ENCODE data around the gene FANCE.
"Not testable (repeated sequence)": the region's sequence is repeated elsewhere in the genome, so short reads cannot be mapped to it uniquely, and the experiment has no call there.

FANCE gene

GRCh38 chr6:35432291-35432690 lies 19.8 kb upstream of the FANCE start:
- DNase-seq (ENCODE audit: low read depth) = no peak

- DNase-seq (ENCODE audit: low read depth) = not testable (repeated sequence)
Observed at GRCh38 chr6:35432702-35433101, 19.4 kb upstream of the FANCE start.

- DNase-seq (ENCODE audit: low read depth) = no peak
Observed at GRCh38 chr6:35435074-35435837, 16.9 kb upstream of the FANCE start.

GRCh38 chr6:35436071-35436857 lies 15.9 kb upstream of the FANCE start:
- DNase-seq (ENCODE audit: low read depth) = no peak

- not testable (repeated sequence) for DNase-seq (ENCODE audit: low read depth)
Observed at GRCh38 chr6:35438378-35439065, 13.6 kb upstream of the FANCE start.

GRCh38 chr6:35439308-35439707 lies 12.8 kb upstream of the FANCE start:
- DNase-seq (ENCODE audit: low read depth) = no peak

GRCh38 chr6:35441205-35441604 lies 10.9 kb upstream of the FANCE start:
- DNase-seq (ENCODE audit: low read depth) = no peak

- DNase-seq (ENCODE audit: low read depth) = no peak
Observed at GRCh38 chr6:35441642-35442041, 10.5 kb upstream of the FANCE start.

- DNase-seq (ENCODE audit: low read depth) = no peak
Observed at GRCh38 chr6:35442693-35443092, 9.4 kb upstream of the FANCE start.

- no peak for DNase-seq (ENCODE audit: low read depth)
Observed at GRCh38 chr6:35443341-35444030, 8.7 kb upstream of the FANCE start.

- no peak for DNase-seq (ENCODE audit: low read depth)
Observed at GRCh38 chr6:35445691-35446090, 6.4 kb upstream of the FANCE start.

- DNase-seq (ENCODE audit: low read depth) = no peak
Observed at GRCh38 chr6:35448191-35448590, 3.9 kb upstream of the FANCE start.

- no peak for DNase-seq (ENCODE audit: low read depth)
Observed at GRCh38 chr6:35449287-35449881, 2.8 kb upstream of the FANCE start.

GRCh38 chr6:35451354-35452182 lies 570 bp upstream of the FANCE start:
- DNase-seq (ENCODE audit: low read depth) = no peak

GRCh38 chr6:35453236-35453635 lies 1.1 kb downstream of the FANCE start:
- no peak for DNase-seq (ENCODE audit: low read depth)

GRCh38 chr6:35454391-35455110 lies 2.4 kb downstream of the FANCE start:
- DNase-seq (ENCODE audit: low read depth) = no peak

GRCh38 chr6:35457907-35458306 lies 5.8 kb downstream of the FANCE start:
- DNase-seq (ENCODE audit: low read depth) = no peak

GRCh38 chr6:35461270-35461669 lies 9.1 kb downstream of the FANCE start:
- DNase-seq (ENCODE audit: low read depth) = no peak

- no peak for DNase-seq (ENCODE audit: low read depth)
Observed at GRCh38 chr6:35463292-35463691, 11.2 kb downstream of the FANCE start.

- DNase-seq (ENCODE audit: low read depth) = no peak
Observed at GRCh38 chr6:35465646-35466045, 13.5 kb downstream of the FANCE start.
